B cell (primary cell): ENCODE measurements around the gene OR51B2.

Experiments used
- CTCF ChIP-seq: fragments of 200-600 bp; IDR thresholded peaks from one replicate; pipeline ENCODE4 v1.8.0; 2022; ENCODE audit warnings: antibody characterized with exemption, mild to moderate bottlenecking
- EZH2 ChIP-seq: IDR thresholded peaks from 2 replicates; pipeline ENCODE4 v1.6.1; 2012; ENCODE audit warnings: borderline replicate concordance, low read depth, mild to moderate bottlenecking, moderate library complexity, low read length; ENCODE audit not compliant: insufficient read depth, poor library complexity, severe bottlenecking

DNA sequence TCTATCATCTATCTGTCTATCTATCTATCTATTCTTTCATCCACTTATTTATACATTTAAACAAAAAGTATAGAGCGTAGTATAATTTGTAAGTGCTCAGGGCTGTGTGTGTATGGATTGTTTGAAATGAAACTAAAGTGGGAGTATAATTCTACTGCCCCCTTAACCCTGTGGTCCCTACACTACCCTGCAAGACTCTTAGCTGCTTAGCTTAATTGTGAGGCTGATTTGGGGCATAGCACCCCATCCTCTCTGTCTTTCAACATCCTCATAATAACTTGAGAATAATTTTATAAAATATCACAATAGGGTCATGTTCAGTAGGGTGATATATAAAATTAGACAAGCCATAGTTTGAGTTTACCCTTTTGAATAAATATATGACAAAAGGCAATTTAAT lies 34.0 kb downstream of the OR51B2 start:
- no peak for TF ChIP-seq CTCF
- no peak for TF ChIP-seq EZH2
